SW480 (cell line): ENCODE measurements around the gene UBE4B.
"Not testable (repeated sequence)": the region's sequence is repeated elsewhere in the genome, so short reads cannot be mapped to it uniquely, and the experiment has no call there.

Experiments
- DNase-seq: peaks from one replicate; pipeline ENCODE4 v3.0.0-alpha.2; 2016; ENCODE audit warnings: low spot score

Gene UBE4B

GRCh38 chr1:10210841-10211804 lies 178.4 kb downstream of the UBE4B start:
- DNase-seq = peak; percentile 89

DNA sequence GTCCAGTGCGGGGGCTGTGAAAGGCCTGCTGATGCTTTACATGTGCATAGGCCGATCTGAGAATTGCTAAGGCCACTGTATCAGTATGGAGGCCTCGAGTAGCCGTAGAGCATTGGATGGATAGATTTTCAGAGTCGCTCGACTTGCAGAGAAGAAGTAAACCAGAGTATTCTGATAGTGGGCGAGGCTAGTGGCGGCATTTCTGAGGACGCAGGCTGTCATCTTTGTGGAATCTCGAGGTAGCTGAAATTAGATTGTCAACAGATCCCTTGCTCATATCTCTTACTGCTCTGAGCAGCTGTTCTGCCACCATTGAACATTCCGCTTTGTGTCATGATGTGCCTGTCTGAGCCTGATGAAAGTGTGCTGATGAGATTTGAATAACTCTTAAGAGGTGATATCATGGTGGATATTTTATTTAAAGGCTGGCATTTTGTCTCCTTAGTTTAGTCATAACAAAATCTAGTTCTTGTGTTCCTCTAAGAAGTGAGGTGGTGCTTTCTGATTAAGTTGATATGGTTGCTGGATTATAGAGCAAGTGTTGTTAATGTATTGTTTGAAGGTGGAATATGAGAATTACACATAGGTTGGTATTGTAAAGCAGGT lies 179.2 kb downstream of the UBE4B start:
- peak; percentile 55 for DNase-seq

GRCh38 chr1:10212476-10212875 lies 179.7 kb downstream of the UBE4B start:
- no peak for DNase-seq

- no peak for DNase-seq
Measured at GRCh38 chr1:10213186-10213705, 180.5 kb downstream of the UBE4B start.

- DNase-seq = no peak
Measured at GRCh38 chr1:10216090-10216749, 183.5 kb downstream of the UBE4B start.

- DNase-seq = no peak
Measured at GRCh38 chr1:10217748-10218441, 185.1 kb downstream of the UBE4B start.

DNA sequence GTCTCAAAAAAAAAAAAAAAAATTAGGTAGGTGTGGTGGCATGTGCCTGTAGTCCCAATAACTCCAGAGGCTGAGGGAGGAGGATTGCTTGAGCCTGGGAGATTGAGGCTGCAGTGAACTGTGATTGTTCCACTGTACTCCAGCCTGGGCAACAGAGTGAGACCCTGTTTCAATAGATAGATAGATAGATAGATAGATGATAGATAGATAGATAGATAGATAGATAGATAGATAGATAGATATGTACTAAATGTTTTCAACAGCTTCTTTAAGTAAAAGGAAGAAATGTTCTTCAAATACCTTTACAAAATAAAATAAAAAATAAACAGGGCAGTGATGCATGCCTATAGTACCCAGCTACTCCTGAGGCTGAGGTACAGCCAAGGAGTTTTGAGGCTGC lies 187.4 kb downstream of the UBE4B start:
- no peak for DNase-seq

GRCh38 chr1:10220657-10221056 lies 187.9 kb downstream of the UBE4B start:
- DNase-seq = not testable (repeated sequence)

DNA sequence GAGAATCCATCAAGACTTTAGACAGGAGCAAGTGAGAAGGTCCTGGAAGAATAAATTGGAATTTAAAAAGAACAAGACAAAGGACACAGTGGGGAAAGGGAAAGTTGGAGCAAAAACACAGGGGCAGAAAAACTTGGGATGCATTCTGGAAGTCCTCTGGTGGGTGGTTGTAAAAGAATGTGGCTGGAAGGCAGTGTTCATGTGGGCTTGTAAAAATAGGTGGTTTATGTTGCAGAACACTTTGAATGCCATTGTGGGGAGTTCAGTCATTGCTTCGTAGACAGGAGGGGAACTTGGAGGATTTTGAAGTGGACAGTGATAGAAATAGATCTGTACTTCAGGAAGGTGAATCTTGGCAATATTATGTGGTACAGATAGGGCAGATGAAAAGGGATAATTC lies 192.8 kb downstream of the UBE4B start:
- DNase-seq = peak; percentile 9

- no peak for DNase-seq
Measured at GRCh38 chr1:10228528-10228927, 195.8 kb downstream of the UBE4B start.

DNA sequence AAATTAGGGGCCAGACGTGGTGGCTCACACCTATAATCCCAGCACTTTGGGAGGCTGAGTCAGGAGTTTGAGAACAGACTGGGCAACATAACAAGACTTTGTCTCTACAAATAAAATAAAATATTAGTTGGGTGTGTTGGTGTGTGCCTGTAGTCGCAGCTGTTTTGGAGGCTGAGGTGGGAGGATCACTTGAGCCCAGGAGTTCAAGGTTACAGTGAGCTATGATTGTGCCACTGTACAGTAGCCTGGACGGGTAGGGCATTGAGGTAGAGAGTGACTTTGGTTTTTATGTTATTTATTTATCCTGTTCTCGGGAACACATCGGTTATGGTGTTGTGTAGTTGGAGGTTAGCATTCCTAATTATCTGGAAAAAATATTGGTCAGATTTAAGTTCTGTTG lies 197.1 kb downstream of the UBE4B start:
- DNase-seq = no peak
